ENCODE data around the gene PERM1.
A peak's percentile ranks its signal among the peaks of the same experiment; 100 is the strongest.
"Not testable (repeated sequence)": the region's sequence is repeated elsewhere in the genome, so short reads cannot be mapped to it uniquely, and the experiment has no call there.

PERM1 gene

GRCh38 chr1:997993-998744, 16.3 kb upstream of the PERM1 start:
- no peak for DNase-seq (ENCODE audit: low read depth in 2 of 3, low spot score in 2 of 3)

- no peak for DNase-seq (ENCODE audit: low read depth in 2 of 3, low spot score in 2 of 3)
These were observed 15.8 kb upstream of the PERM1 start for GRCh38 chr1:997713-997992.

- DNase-seq (ENCODE audit: low read depth in 2 of 3, low spot score in 2 of 3), result no peak
These were observed 15.2 kb upstream of the PERM1 start for GRCh38 chr1:996851-997712.

- DNase-seq (ENCODE audit: low read depth in 2 of 3, low spot score in 2 of 3), result no peak
These were observed 14.1 kb upstream of the PERM1 start for GRCh38 chr1:995665-996633.

GRCh38 chr1:994546-994945, 12.7 kb upstream of the PERM1 start:
- DNase-seq (ENCODE audit: low read depth in 2 of 3, low spot score in 2 of 3), result not testable (repeated sequence)

GRCh38 chr1:993379-993995, 11.6 kb upstream of the PERM1 start:
- DNase-seq (ENCODE audit: low read depth in 2 of 3, low spot score in 2 of 3), result no peak

GRCh38 chr1:992362-992761, 10.5 kb upstream of the PERM1 start:
- no peak for DNase-seq (ENCODE audit: low read depth in 2 of 3, low spot score in 2 of 3)

- DNase-seq (ENCODE audit: low read depth in 2 of 3, low spot score in 2 of 3), result no peak
These were observed 10.0 kb upstream of the PERM1 start for GRCh38 chr1:991895-992294.

- DNase-seq (ENCODE audit: low read depth in 2 of 3, low spot score in 2 of 3), result not testable (repeated sequence)
These were observed 9.4 kb upstream of the PERM1 start for GRCh38 chr1:991275-991674.

GRCh38 chr1:988061-988460, 6.2 kb upstream of the PERM1 start:
- not testable (repeated sequence) for DNase-seq (ENCODE audit: low read depth in 2 of 3, low spot score in 2 of 3)

GRCh38 chr1:985126-985525, 3.2 kb upstream of the PERM1 start:
- no peak for DNase-seq (ENCODE audit: low read depth in 2 of 3, low spot score in 2 of 3)

GRCh38 chr1:984476-984814, 2.6 kb upstream of the PERM1 start:
- DNase-seq (ENCODE audit: low read depth in 2 of 3, low spot score in 2 of 3), result no peak

GRCh38 chr1:983798-984475, 2.0 kb upstream of the PERM1 start:
- peak in 1 of 3 experiments; percentile 61 for DNase-seq (ENCODE audit: low read depth in 2 of 3, low spot score in 2 of 3)

GRCh38 chr1:982765-983436, 1.0 kb upstream of the PERM1 start:
- no peak for DNase-seq (ENCODE audit: low read depth in 2 of 3, low spot score in 2 of 3)

- DNase-seq (ENCODE audit: low read depth in 2 of 3, low spot score in 2 of 3), result no peak
These were observed 370 bp downstream of the PERM1 start for GRCh38 chr1:981491-981954.

- no peak for DNase-seq (ENCODE audit: low read depth in 2 of 3, low spot score in 2 of 3)
These were observed 1.1 kb downstream of the PERM1 start for GRCh38 chr1:980602-981395.

GRCh38 chr1:980137-980571, 1.7 kb downstream of the PERM1 start:
- no peak for DNase-seq (ENCODE audit: low read depth in 2 of 3, low spot score in 2 of 3)

- DNase-seq (ENCODE audit: low read depth in 2 of 3, low spot score in 2 of 3), result no peak
These were observed 2.2 kb downstream of the PERM1 start for GRCh38 chr1:979744-980072.

Measured in activated CD8-positive, alpha-beta memory T cell treated with anti-CD3 and anti-CD28 coated beads for 48 hours (primary cell).